H1 (cell line): ENCODE data around the gene MBOAT2. TPM values are rescaled to one million over a fixed set of nuclear protein-coding genes. Genes with fewer than 3 reads are reported as not detected.

Experiments
- CTCF ChIA-PET: fragments of 300-600 bp; sonication (Branson Sonifier 250); formaldehyde crosslinking; loops from one replicate; lab custom pipeline; 2021; ENCODE audit not compliant: partially characterized antibody; lab: Charles Lee
- POLR2A ChIA-PET: fragments of 300-600 bp; sonication (Branson Sonifier 250); formaldehyde crosslinking; loops from one replicate; lab custom pipeline; 2021; ENCODE audit warnings: inconsistent platforms; ENCODE audit not compliant: partially characterized antibody; lab: Charles Lee
- DNase-seq, 2 experiments: peaks; one replicate each; pipeline versions ENCODE4 v3.0.0 to v3.0.0-alpha.2; 2010 to 2022; ENCODE audit warnings: low spot score in 2 of 2, low read depth in 1 of 2, mixed read lengths in 1 of 2
- FAIRE-seq: peaks from 2 replicates; lab custom pipeline; 2011; peaks lifted over from hg19 to GRCh38; lab: Jason Lieb, UNC
- H2AFZ ChIP-seq: 2 replicates; pipeline ENCODE4 v1.8.1; 2012; ENCODE audit warnings: low read length, inconsistent platforms
- H2AK5ac ChIP-seq: 2 replicates; pipeline ENCODE4 v1.6.1; 2013; ENCODE audit warnings: low read depth, low read length
- H2BK120ac ChIP-seq: replicated peaks from 2 replicates; pipeline ENCODE3; 2013; ENCODE audit warnings: low read depth, low read length, inconsistent platforms
- H2BK12ac ChIP-seq: 2 replicates; pipeline ENCODE4 v1.6.1; 2013; ENCODE audit warnings: low read depth, low read length
- H2BK15ac ChIP-seq: 2 replicates; pipeline ENCODE4 v1.6.1; 2013; ENCODE audit warnings: low read length
- H2BK20ac ChIP-seq: 2 replicates; pipeline ENCODE4 v1.6.1; 2013; ENCODE audit warnings: low read length
- H2BK5ac ChIP-seq: 2 replicates; pipeline ENCODE4 v1.6.1; 2013; ENCODE audit warnings: low read depth, low read length
- H3K14ac ChIP-seq: 2 replicates; pipeline ENCODE4 v1.6.1; 2013; ENCODE audit warnings: inconsistent platforms; ENCODE audit not compliant: insufficient read length
- H3K18ac ChIP-seq: 2 replicates; pipeline ENCODE4 v1.6.1; 2013; ENCODE audit warnings: low read length; ENCODE audit errors: extremely low read depth
- H3K23ac ChIP-seq: 2 replicates; pipeline ENCODE4 v1.6.1; 2013; ENCODE audit warnings: inconsistent platforms; ENCODE audit not compliant: insufficient read length
- H3K23me2 ChIP-seq: 2 replicates; pipeline ENCODE4 v1.6.1; 2013; ENCODE audit warnings: low read depth, low read length
- H3K27ac ChIP-seq: 2 replicates; pipeline ENCODE4 v1.6.1; 2011; ENCODE audit warnings: low read depth, low read length, inconsistent platforms
- H3K27me3 ChIP-seq, 4 experiments: replicated peaks in 1 of 4; 1 replicate in 1 of 4; 2 replicates in 3 of 4; pipeline versions ENCODE4 v1.6.1 to v1.8.1; 2011 to 2013; ENCODE audit warnings: low read length in 3 of 4, mild to moderate bottlenecking in 3 of 4, inconsistent platforms in 2 of 4, mixed read lengths in 2 of 4, moderate library complexity in 1 of 4; ENCODE audit not compliant: control insufficient read depth in 3 of 4, insufficient read depth in 3 of 4; ENCODE audit errors: extremely low read depth in 1 of 4
- H3K36me3 ChIP-seq, 4 experiments: 2 replicates each; pipeline versions ENCODE4 v1.6.1 to v1.8.1; 2011 to 2013; ENCODE audit warnings: mild to moderate bottlenecking in 4 of 4, low read length in 3 of 4, moderate library complexity in 2 of 4, control low read depth in 1 of 4, inconsistent platforms in 1 of 4; ENCODE audit not compliant: insufficient read depth in 4 of 4, control insufficient read depth in 2 of 4
- H3K4ac ChIP-seq: replicated peaks from 2 replicates; pipeline ENCODE3; 2013; ENCODE audit warnings: low read length, low read depth, mixed read lengths, inconsistent platforms; ENCODE audit not compliant: insufficient read length
- H3K4me1 ChIP-seq, 4 experiments: replicated peaks in 1 of 4; 1 replicate in 1 of 4; 2 replicates in 3 of 4; pipeline versions ENCODE4 v1.6.1 to v1.8.1; 2011 to 2013; ENCODE audit warnings: low read length in 3 of 4, inconsistent platforms in 2 of 4, mixed read lengths in 1 of 4; ENCODE audit not compliant: insufficient read depth in 4 of 4, control insufficient read depth in 3 of 4
- H3K4me2 ChIP-seq, 2 experiments: 2 replicates each; pipeline versions ENCODE4 v1.6.1 to v1.8.1; 2011 to 2013; ENCODE audit warnings: low read depth in 2 of 2, low read length in 2 of 2, control low read depth in 1 of 2, inconsistent platforms in 1 of 2, mild to moderate bottlenecking in 1 of 2; ENCODE audit not compliant: insufficient read depth in 1 of 2
- H3K4me3 ChIP-seq, 4 experiments: fragments of 200-600, 300-600 bp in 1 of 4; sonication (generic), shearing (Covaris generic), sonication (Bioruptor Twin) in 1 of 4; 2 replicates each; pipeline versions ENCODE4 v1.5.1 to v1.8.1; 2011 to 2016; ENCODE audit warnings: low read length in 4 of 4, low read depth in 3 of 4, control low read depth in 2 of 4, inconsistent platforms in 2 of 4, mild to moderate bottlenecking in 2 of 4, mixed read lengths in 1 of 4, moderate library complexity in 1 of 4; ENCODE audit not compliant: insufficient read depth in 2 of 4; ENCODE audit errors: extremely low read depth in 1 of 4
- H3K56ac ChIP-seq: replicated peaks from 2 replicates; pipeline ENCODE3; 2013; ENCODE audit warnings: low read depth, mild to moderate bottlenecking, mixed read lengths, low read length, inconsistent platforms; ENCODE audit not compliant: insufficient read length
- H3K79me1 ChIP-seq: 2 replicates; pipeline ENCODE4 v1.6.1; 2013; ENCODE audit warnings: low read depth, low read length, control low read depth
- H3K79me2 ChIP-seq, 2 experiments: 2 replicates each; pipeline versions ENCODE4 v1.6.1 to v1.8.1; 2012 to 2013; ENCODE audit warnings: low read length in 2 of 2, mild to moderate bottlenecking in 2 of 2, inconsistent platforms in 1 of 2; ENCODE audit not compliant: insufficient read depth in 2 of 2, control insufficient read depth in 1 of 2
- H3K9ac ChIP-seq, 4 experiments: replicated peaks in 1 of 4; 1 replicate in 1 of 4; 2 replicates in 3 of 4; pipeline versions ENCODE4 v1.6.1 to v1.8.1; 2011 to 2013; ENCODE audit warnings: low read depth in 3 of 4, low read length in 3 of 4, control low read depth in 2 of 4, mild to moderate bottlenecking in 2 of 4, moderate library complexity in 2 of 4, inconsistent platforms in 1 of 4; ENCODE audit errors: extremely low read depth in 1 of 4
- H3K9me3 ChIP-seq, 2 experiments: 2 replicates each; pipeline versions ENCODE4 v1.6.1 to v1.8.1; 2012 to 2013; ENCODE audit warnings: mild to moderate bottlenecking in 2 of 2, moderate library complexity in 2 of 2, control low read depth in 1 of 2, inconsistent platforms in 1 of 2, low read depth in 1 of 2, low read length in 1 of 2, mixed read lengths in 1 of 2; ENCODE audit not compliant: insufficient read depth in 2 of 2
- H4K20me1 ChIP-seq, 2 experiments: replicated peaks in 1 of 2; 2 replicates each; pipeline versions ENCODE3 to v1.8.1; 2011 to 2013; ENCODE audit warnings: inconsistent platforms in 2 of 2, low read length in 2 of 2, mild to moderate bottlenecking in 1 of 2; ENCODE audit not compliant: insufficient read depth in 2 of 2, control insufficient read depth in 1 of 2
- H4K5ac ChIP-seq: 2 replicates; pipeline ENCODE4 v1.6.1; 2013; ENCODE audit warnings: low read length, low read depth, mixed read lengths, inconsistent platforms; ENCODE audit not compliant: insufficient read length
- H4K8ac ChIP-seq: 2 replicates; pipeline ENCODE4 v1.8.0; 2013; ENCODE audit warnings: mild to moderate bottlenecking, moderate library complexity, low read length, inconsistent platforms; ENCODE audit not compliant: insufficient read depth; ENCODE audit errors: extremely low read depth
- H4K91ac ChIP-seq: replicated peaks from 2 replicates; pipeline ENCODE3; 2013; ENCODE audit warnings: low read length, mixed read lengths, inconsistent platforms; ENCODE audit not compliant: insufficient read length
- CBX5 ChIP-seq: fragments of 300-800, 300-1000 bp; sonication (generic); IDR thresholded peaks from 2 replicates; pipeline ENCODE4 v1.7.1; 2016; ENCODE audit warnings: antibody characterized with exemption, low read length, low read depth
- CEBPB ChIP-seq: IDR thresholded peaks from 2 replicates; pipeline ENCODE4 v1.6.1; 2012; ENCODE audit warnings: low read depth, low read length
- CTBP2 ChIP-seq: IDR thresholded peaks from 2 replicates; pipeline ENCODE4 v1.7.0; 2011; ENCODE audit warnings: borderline replicate concordance, mild to moderate bottlenecking, moderate library complexity, mixed read lengths, low read length; ENCODE audit not compliant: insufficient read depth, insufficient read length
- EGR1 ChIP-seq: IDR thresholded peaks from 2 replicates; pipeline ENCODE4 v1.6.1; 2011; ENCODE audit warnings: low read depth, low read length, borderline replicate concordance
- KDM5A ChIP-seq: fragments of 200-600 bp; IDR thresholded peaks from 2 replicates; pipeline ENCODE4 v1.7.1; 2012; ENCODE audit warnings: mild to moderate bottlenecking, low read length, inconsistent platforms, mixed read lengths
- NRF1 ChIP-seq: IDR thresholded peaks from 2 replicates; pipeline ENCODE4 v1.6.1; 2011; ENCODE audit warnings: mild to moderate bottlenecking, low read depth, low read length, improper control_type of control experiment
- SIRT6 ChIP-seq: IDR thresholded peaks from one replicate; pipeline ENCODE4 v1.7.1; 2012; ENCODE audit warnings: low read length, inconsistent platforms
- WGBS, 2 experiments: shearing (Covaris generic) in 1 of 2; methylation state at CpG; one replicate each; pipeline versions ENCODE4 v1.1.6 to v1.1.7; 2013 to 2015; ENCODE audit warnings: low lambda C conversion rate in 2 of 2, mixed read lengths in 2 of 2, inconsistent platforms in 1 of 2, low coverage in 1 of 2, missing lambda C conversion rate in 1 of 2; ENCODE audit not compliant: insufficient replicate concordance in 2 of 2, insufficient coverage in 1 of 2, insufficient read length in 1 of 2; ENCODE audit errors: extremely low coverage in 1 of 2, missing lambda C conversion rate in 1 of 2; 5-methylcytosine and 5-hydroxymethylcytosine counted together
- polyA plus RNA-seq, 7 experiments: library from polyadenylated mRNA; depleted of rRNA in 3 of 7; stranded (reverse) in 5 of 7; unstranded in 2 of 7; fragments of >200 nt in 5 of 7; fragments of 200-250 nt in 2 of 7; gene quantifications; 1 replicate in 5 of 7; 2 replicates in 1 of 7; 4 replicates in 1 of 7; pipeline versions ENCODE4 v1.2.1 to v1.2.3, GENCODE V29; 2011 to 2013; ENCODE audit warnings: missing spikeins in 2 of 7, mixed read lengths in 2 of 7
- total RNA-seq: library from RNA; stranded (reverse); fragmentation: NEBNext Ultra II Directional; extraction: Animal tissue kit (Norgen Biotek cat#: 25700); gene quantifications from 2 replicates; pipeline ENCODE4 v1.2.1, GENCODE V29; 2021

The MBOAT2 gene
- total and polyA plus RNA-seq, 2 of the 8 experiments (the other 6 are each of a cell fraction or from before 2014, with no cell fraction given), result 11.2 to 23.4 TPM

DNA sequence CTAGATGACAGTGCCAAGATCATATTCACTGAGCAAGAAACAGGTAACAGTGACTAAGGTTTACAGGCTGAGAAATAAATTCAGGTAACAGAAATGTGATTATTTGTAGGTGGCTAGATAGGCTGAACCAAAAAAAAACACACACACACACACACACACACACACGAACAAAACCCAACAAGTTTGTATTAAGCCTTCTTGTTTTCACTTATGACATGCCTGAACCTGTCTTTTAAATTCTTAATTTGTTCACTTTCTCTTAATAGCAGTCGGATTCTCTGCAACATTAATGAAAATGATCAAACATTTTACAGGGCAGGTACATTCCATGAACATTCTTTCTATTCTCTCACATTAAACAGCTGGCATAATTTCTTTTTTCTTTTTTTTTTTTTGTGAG is 147.3 kb downstream of the MBOAT2 start:
- H2BK12ac ChIP-seq, result no peak overlapping the region
- DNase-seq (no peak), FAIRE-seq (no peak)
- H2BK120ac ChIP-seq, result no peak overlapping the region
- H3K4me3 ChIP-seq, result no peak overlapping the region
- H2AFZ ChIP-seq, result no peak overlapping the region
- H4K8ac ChIP-seq, result no peak overlapping the region
- no peak overlapping the region for H3K9ac ChIP-seq
- H3K4me1 ChIP-seq, result peaks cover 0 to 4% (median under 1%) of the 10 kb centered on the region in 4 experiments; a peak in 2 of 7 replicates
- no peak overlapping the region for H3K14ac ChIP-seq
- H4K5ac ChIP-seq, result no peak overlapping the region
- H4K91ac ChIP-seq, result no peak overlapping the region
- no peak overlapping the region for H2BK15ac ChIP-seq
- H3K23me2 ChIP-seq, result no peaks in the 10 kb centered on the region
- H3K27me3 ChIP-seq, result no peaks in the 10 kb centered on the region
- no peak overlapping the region for H3K27ac ChIP-seq
- no peak overlapping the region for H3K56ac ChIP-seq
- H3K23ac ChIP-seq, result no peak overlapping the region
- 85% methylated on average over 2 of the region's 2 CpGs; no CpG with 5 or more reads in 1 of the 2 experiments for WGBS, 2 experiments
- no peak overlapping the region for H3K18ac ChIP-seq
- H2BK5ac ChIP-seq, result no peak overlapping the region
- H3K4me2 ChIP-seq, result no peak overlapping the region
- H3K4ac ChIP-seq, result no peak overlapping the region
- no peaks in the 10 kb centered on the region for H3K9me3 ChIP-seq
- H4K20me1 ChIP-seq, result no peaks in the 10 kb centered on the region
- H2BK20ac ChIP-seq, result no peak overlapping the region
- no peaks in the 10 kb centered on the region for H3K79me1 ChIP-seq
- ChIA-PET POLR2A (no interaction called here), CTCF (interaction anchor here (1.3 kb wide), 1 partner anchor 17 kb away, joined by 3 read pairs; no protein-coding TSS in a partner anchor)
- no peak for TF ChIP-seq CTBP2
- no peak for TF ChIP-seq CBX5
- no peak for TF ChIP-seq CEBPB
- TF ChIP-seq EGR1, result no peak
- TF ChIP-seq SIRT6, result no peak
- TF ChIP-seq KDM5A, result no peak
- TF ChIP-seq NRF1, result no peak
- H2AK5ac ChIP-seq, result no peak overlapping the region
- H3K36me3 ChIP-seq, result no peaks in the 10 kb centered on the region
- H3K79me2 ChIP-seq, result no peaks in the 10 kb centered on the region
